H1 (cell line): Measurements from ENCODE around the gene C20orf144. TPM values are rescaled to one million over a fixed set of nuclear protein-coding genes. Genes with fewer than 3 reads are reported as not detected.
A peak's percentile ranks its signal among the peaks of the same experiment; 100 is the strongest.

ENCODE experiments used
- CTCF ChIA-PET: fragments of 300-600 bp; sonication (Branson Sonifier 250); formaldehyde crosslinking; loops from one replicate; lab custom pipeline; 2021; ENCODE audit not compliant: partially characterized antibody; lab: Charles Lee
- POLR2A ChIA-PET: fragments of 300-600 bp; sonication (Branson Sonifier 250); formaldehyde crosslinking; loops from one replicate; lab custom pipeline; 2021; ENCODE audit warnings: inconsistent platforms; ENCODE audit not compliant: partially characterized antibody; lab: Charles Lee
- DNase-seq, 2 experiments: peaks; one replicate each; pipeline versions ENCODE4 v3.0.0 to v3.0.0-alpha.2; 2010 to 2022; ENCODE audit warnings: low spot score in 2 of 2, low read depth in 1 of 2, mixed read lengths in 1 of 2
- FAIRE-seq: peaks from 2 replicates; lab custom pipeline; 2011; peaks lifted over from hg19 to GRCh38; lab: Jason Lieb, UNC
- H2AFZ ChIP-seq: 2 replicates; pipeline ENCODE4 v1.8.1; 2012; ENCODE audit warnings: low read length, inconsistent platforms
- H2AK5ac ChIP-seq: 2 replicates; pipeline ENCODE4 v1.6.1; 2013; ENCODE audit warnings: low read depth, low read length
- H2BK120ac ChIP-seq: replicated peaks from 2 replicates; pipeline ENCODE3; 2013; ENCODE audit warnings: low read depth, low read length, inconsistent platforms
- H2BK12ac ChIP-seq: 2 replicates; pipeline ENCODE4 v1.6.1; 2013; ENCODE audit warnings: low read depth, low read length
- H2BK15ac ChIP-seq: 2 replicates; pipeline ENCODE4 v1.6.1; 2013; ENCODE audit warnings: low read length
- H2BK20ac ChIP-seq: 2 replicates; pipeline ENCODE4 v1.6.1; 2013; ENCODE audit warnings: low read length
- H2BK5ac ChIP-seq: 2 replicates; pipeline ENCODE4 v1.6.1; 2013; ENCODE audit warnings: low read depth, low read length
- H3K14ac ChIP-seq: 2 replicates; pipeline ENCODE4 v1.6.1; 2013; ENCODE audit warnings: inconsistent platforms; ENCODE audit not compliant: insufficient read length
- H3K18ac ChIP-seq: 2 replicates; pipeline ENCODE4 v1.6.1; 2013; ENCODE audit warnings: low read length; ENCODE audit errors: extremely low read depth
- H3K23ac ChIP-seq: 2 replicates; pipeline ENCODE4 v1.6.1; 2013; ENCODE audit warnings: inconsistent platforms; ENCODE audit not compliant: insufficient read length
- H3K23me2 ChIP-seq: 2 replicates; pipeline ENCODE4 v1.6.1; 2013; ENCODE audit warnings: low read depth, low read length
- H3K27ac ChIP-seq: 2 replicates; pipeline ENCODE4 v1.6.1; 2011; ENCODE audit warnings: low read depth, low read length, inconsistent platforms
- H3K27me3 ChIP-seq, 4 experiments: replicated peaks in 1 of 4; 1 replicate in 1 of 4; 2 replicates in 3 of 4; pipeline versions ENCODE4 v1.6.1 to v1.8.1; 2011 to 2013; ENCODE audit warnings: low read length in 3 of 4, mild to moderate bottlenecking in 3 of 4, inconsistent platforms in 2 of 4, mixed read lengths in 2 of 4, moderate library complexity in 1 of 4; ENCODE audit not compliant: control insufficient read depth in 3 of 4, insufficient read depth in 3 of 4; ENCODE audit errors: extremely low read depth in 1 of 4
- H3K36me3 ChIP-seq, 4 experiments: 2 replicates each; pipeline versions ENCODE4 v1.6.1 to v1.8.1; 2011 to 2013; ENCODE audit warnings: mild to moderate bottlenecking in 4 of 4, low read length in 3 of 4, moderate library complexity in 2 of 4, control low read depth in 1 of 4, inconsistent platforms in 1 of 4; ENCODE audit not compliant: insufficient read depth in 4 of 4, control insufficient read depth in 2 of 4
- H3K4ac ChIP-seq: replicated peaks from 2 replicates; pipeline ENCODE3; 2013; ENCODE audit warnings: low read length, low read depth, mixed read lengths, inconsistent platforms; ENCODE audit not compliant: insufficient read length
- H3K4me1 ChIP-seq, 4 experiments: replicated peaks in 1 of 4; 1 replicate in 1 of 4; 2 replicates in 3 of 4; pipeline versions ENCODE4 v1.6.1 to v1.8.1; 2011 to 2013; ENCODE audit warnings: low read length in 3 of 4, inconsistent platforms in 2 of 4, mixed read lengths in 1 of 4; ENCODE audit not compliant: insufficient read depth in 4 of 4, control insufficient read depth in 3 of 4
- H3K4me2 ChIP-seq, 2 experiments: 2 replicates each; pipeline versions ENCODE4 v1.6.1 to v1.8.1; 2011 to 2013; ENCODE audit warnings: low read depth in 2 of 2, low read length in 2 of 2, control low read depth in 1 of 2, inconsistent platforms in 1 of 2, mild to moderate bottlenecking in 1 of 2; ENCODE audit not compliant: insufficient read depth in 1 of 2
- H3K4me3 ChIP-seq, 4 experiments: fragments of 200-600, 300-600 bp in 1 of 4; sonication (generic), shearing (Covaris generic), sonication (Bioruptor Twin) in 1 of 4; 2 replicates each; pipeline versions ENCODE4 v1.5.1 to v1.8.1; 2011 to 2016; ENCODE audit warnings: low read length in 4 of 4, low read depth in 3 of 4, control low read depth in 2 of 4, inconsistent platforms in 2 of 4, mild to moderate bottlenecking in 2 of 4, mixed read lengths in 1 of 4, moderate library complexity in 1 of 4; ENCODE audit not compliant: insufficient read depth in 2 of 4; ENCODE audit errors: extremely low read depth in 1 of 4
- H3K56ac ChIP-seq: replicated peaks from 2 replicates; pipeline ENCODE3; 2013; ENCODE audit warnings: low read depth, mild to moderate bottlenecking, mixed read lengths, low read length, inconsistent platforms; ENCODE audit not compliant: insufficient read length
- H3K79me1 ChIP-seq: 2 replicates; pipeline ENCODE4 v1.6.1; 2013; ENCODE audit warnings: low read depth, low read length, control low read depth
- H3K79me2 ChIP-seq, 2 experiments: 2 replicates each; pipeline versions ENCODE4 v1.6.1 to v1.8.1; 2012 to 2013; ENCODE audit warnings: low read length in 2 of 2, mild to moderate bottlenecking in 2 of 2, inconsistent platforms in 1 of 2; ENCODE audit not compliant: insufficient read depth in 2 of 2, control insufficient read depth in 1 of 2
- H3K9ac ChIP-seq, 4 experiments: replicated peaks in 1 of 4; 1 replicate in 1 of 4; 2 replicates in 3 of 4; pipeline versions ENCODE4 v1.6.1 to v1.8.1; 2011 to 2013; ENCODE audit warnings: low read depth in 3 of 4, low read length in 3 of 4, control low read depth in 2 of 4, mild to moderate bottlenecking in 2 of 4, moderate library complexity in 2 of 4, inconsistent platforms in 1 of 4; ENCODE audit errors: extremely low read depth in 1 of 4
- H3K9me3 ChIP-seq, 2 experiments: 2 replicates each; pipeline versions ENCODE4 v1.6.1 to v1.8.1; 2012 to 2013; ENCODE audit warnings: mild to moderate bottlenecking in 2 of 2, moderate library complexity in 2 of 2, control low read depth in 1 of 2, inconsistent platforms in 1 of 2, low read depth in 1 of 2, low read length in 1 of 2, mixed read lengths in 1 of 2; ENCODE audit not compliant: insufficient read depth in 2 of 2
- H4K20me1 ChIP-seq, 2 experiments: replicated peaks in 1 of 2; 2 replicates each; pipeline versions ENCODE3 to v1.8.1; 2011 to 2013; ENCODE audit warnings: inconsistent platforms in 2 of 2, low read length in 2 of 2, mild to moderate bottlenecking in 1 of 2; ENCODE audit not compliant: insufficient read depth in 2 of 2, control insufficient read depth in 1 of 2
- H4K5ac ChIP-seq: 2 replicates; pipeline ENCODE4 v1.6.1; 2013; ENCODE audit warnings: low read length, low read depth, mixed read lengths, inconsistent platforms; ENCODE audit not compliant: insufficient read length
- H4K8ac ChIP-seq: 2 replicates; pipeline ENCODE4 v1.8.0; 2013; ENCODE audit warnings: mild to moderate bottlenecking, moderate library complexity, low read length, inconsistent platforms; ENCODE audit not compliant: insufficient read depth; ENCODE audit errors: extremely low read depth
- H4K91ac ChIP-seq: replicated peaks from 2 replicates; pipeline ENCODE3; 2013; ENCODE audit warnings: low read length, mixed read lengths, inconsistent platforms; ENCODE audit not compliant: insufficient read length
- POLR2A ChIP-seq, 2 experiments: IDR thresholded peaks; 1 replicate in 1 of 2; 2 replicates in 1 of 2; pipeline ENCODE4 v1.6.1; 2011; ENCODE audit warnings: low read depth in 2 of 2, low read length in 2 of 2, mild to moderate bottlenecking in 2 of 2; ENCODE audit errors: control extremely low read depth in 1 of 2
- WGBS, 2 experiments: shearing (Covaris generic) in 1 of 2; methylation state at CpG; one replicate each; pipeline versions ENCODE4 v1.1.6 to v1.1.7; 2013 to 2015; ENCODE audit warnings: low lambda C conversion rate in 2 of 2, mixed read lengths in 2 of 2, inconsistent platforms in 1 of 2, low coverage in 1 of 2, missing lambda C conversion rate in 1 of 2; ENCODE audit not compliant: insufficient replicate concordance in 2 of 2, insufficient coverage in 1 of 2, insufficient read length in 1 of 2; ENCODE audit errors: extremely low coverage in 1 of 2, missing lambda C conversion rate in 1 of 2; 5-methylcytosine and 5-hydroxymethylcytosine counted together
- polyA plus RNA-seq, 7 experiments: library from polyadenylated mRNA; depleted of rRNA in 3 of 7; stranded (reverse) in 5 of 7; unstranded in 2 of 7; fragments of >200 nt in 5 of 7; fragments of 200-250 nt in 2 of 7; gene quantifications; 1 replicate in 5 of 7; 2 replicates in 1 of 7; 4 replicates in 1 of 7; pipeline versions ENCODE4 v1.2.1 to v1.2.3, GENCODE V29; 2011 to 2013; ENCODE audit warnings: missing spikeins in 2 of 7, mixed read lengths in 2 of 7
- total RNA-seq: library from RNA; stranded (reverse); fragmentation: NEBNext Ultra II Directional; extraction: Animal tissue kit (Norgen Biotek cat#: 25700); gene quantifications from 2 replicates; pipeline ENCODE4 v1.2.1, GENCODE V29; 2021

The C20orf144 gene
- total and polyA plus RNA-seq, 2 of the 8 experiments (the other 6 are each of a cell fraction or from before 2014, with no cell fraction given) = 0.21 to 0.24 TPM

GRCh38 chr20:33673114-33673409, 10.9 kb downstream of the C20orf144 start:
- ChIA-PET POLR2A (interaction anchor here (1.1 to 17.9 kb wide), 4 partner anchors 6 to 46 kb away, joined by 3 to 245 read pairs (median 124); partner anchors contain the start of genes ACTL10, C20orf144, NECAB3 and PXMP4), CTCF (interaction anchor here (1.0 to 1.8 kb wide), 3 partner anchors 11 to 20 kb away, joined by 3 to 6 read pairs (median 5); partner anchors contain the start of gene E2F1)
- peaks cover 0 to 31% of the 10 kb centered on the region in 2 experiments for H4K20me1 ChIP-seq
- peaks cover 9 to 22% (median 18%) of the 10 kb centered on the region in 4 experiments; a peak in 7 of 8 replicates for H3K36me3 ChIP-seq
- H3K4ac ChIP-seq = peak overlapping the region; percentile 87
- H2BK120ac ChIP-seq = no peak overlapping the region
- DNase-seq (no peak), FAIRE-seq (no peak)
- H3K4me2 ChIP-seq = peak overlapping the region; percentile 85 to 97
- H3K18ac ChIP-seq = peak overlapping the region; percentile 32; the same call in 1 of the 2 replicates
- H3K56ac ChIP-seq = no peak overlapping the region
- H3K23me2 ChIP-seq = peaks cover 13% of the 10 kb centered on the region
- no peaks in the 10 kb centered on the region; the same call in 1 of the 2 replicates for H3K79me1 ChIP-seq
- no peaks in the 10 kb centered on the region for H3K27me3 ChIP-seq
- H2BK12ac ChIP-seq = peak overlapping the region; percentile 55; the same call in 1 of the 2 replicates
- no peak overlapping the region for H3K14ac ChIP-seq
- no peaks in the 10 kb centered on the region for H3K9me3 ChIP-seq
- no peak for TF ChIP-seq POLR2A (IDR thresholded peaks at IDR 0.05; ENCODE audit: control extremely low read depth in 1 of 2, low read depth in 2 of 2, low read length in 2 of 2)
- no peak overlapping the region for H4K5ac ChIP-seq
- H3K79me2 ChIP-seq = no peaks in the 10 kb centered on the region
- H4K8ac ChIP-seq = no peak overlapping the region; the same call in 1 of the 2 replicates
- peak overlapping the region; percentile 52 to 77 (median 68); a peak in 7 of 8 replicates for H3K4me3 ChIP-seq
- no peak overlapping the region; the same call in 1 of the 2 replicates for H3K27ac ChIP-seq
- H3K9ac ChIP-seq = peak overlapping the region in 1 of 4 experiments; percentile 56; a peak in 2 of 7 replicates
- H3K23ac ChIP-seq = no peak overlapping the region
- H2AFZ ChIP-seq = no peak overlapping the region
- 75% methylated on average over 2 of the region's 4 CpGs; no CpG with 5 or more reads in 1 of the 2 experiments for WGBS, 2 experiments
- H2BK20ac ChIP-seq = no peak overlapping the region
- peak overlapping the region; percentile 18; the same call in 1 of the 2 replicates for H2BK5ac ChIP-seq
- H4K91ac ChIP-seq = peak overlapping the region; percentile 86
- H2BK15ac ChIP-seq = peak overlapping the region; percentile 46; the same call in 1 of the 2 replicates
- H2AK5ac ChIP-seq = peak overlapping the region; percentile 71; the same call in 1 of the 2 replicates
- peaks cover 0 to 22% (median 11%) of the 10 kb centered on the region in 4 experiments; a peak in 4 of 7 replicates for H3K4me1 ChIP-seq
